Measurements from ENCODE around the gene NTPCR.
A peak's percentile ranks its signal among the peaks of the same experiment; 100 is the strongest.
"Not testable (repeated sequence)": the region's sequence is repeated elsewhere in the genome, so short reads cannot be mapped to it uniquely, and the experiment has no call there.

NTPCR gene, protein sequence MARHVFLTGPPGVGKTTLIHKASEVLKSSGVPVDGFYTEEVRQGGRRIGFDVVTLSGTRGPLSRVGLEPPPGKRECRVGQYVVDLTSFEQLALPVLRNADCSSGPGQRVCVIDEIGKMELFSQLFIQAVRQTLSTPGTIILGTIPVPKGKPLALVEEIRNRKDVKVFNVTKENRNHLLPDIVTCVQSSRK

DNA sequence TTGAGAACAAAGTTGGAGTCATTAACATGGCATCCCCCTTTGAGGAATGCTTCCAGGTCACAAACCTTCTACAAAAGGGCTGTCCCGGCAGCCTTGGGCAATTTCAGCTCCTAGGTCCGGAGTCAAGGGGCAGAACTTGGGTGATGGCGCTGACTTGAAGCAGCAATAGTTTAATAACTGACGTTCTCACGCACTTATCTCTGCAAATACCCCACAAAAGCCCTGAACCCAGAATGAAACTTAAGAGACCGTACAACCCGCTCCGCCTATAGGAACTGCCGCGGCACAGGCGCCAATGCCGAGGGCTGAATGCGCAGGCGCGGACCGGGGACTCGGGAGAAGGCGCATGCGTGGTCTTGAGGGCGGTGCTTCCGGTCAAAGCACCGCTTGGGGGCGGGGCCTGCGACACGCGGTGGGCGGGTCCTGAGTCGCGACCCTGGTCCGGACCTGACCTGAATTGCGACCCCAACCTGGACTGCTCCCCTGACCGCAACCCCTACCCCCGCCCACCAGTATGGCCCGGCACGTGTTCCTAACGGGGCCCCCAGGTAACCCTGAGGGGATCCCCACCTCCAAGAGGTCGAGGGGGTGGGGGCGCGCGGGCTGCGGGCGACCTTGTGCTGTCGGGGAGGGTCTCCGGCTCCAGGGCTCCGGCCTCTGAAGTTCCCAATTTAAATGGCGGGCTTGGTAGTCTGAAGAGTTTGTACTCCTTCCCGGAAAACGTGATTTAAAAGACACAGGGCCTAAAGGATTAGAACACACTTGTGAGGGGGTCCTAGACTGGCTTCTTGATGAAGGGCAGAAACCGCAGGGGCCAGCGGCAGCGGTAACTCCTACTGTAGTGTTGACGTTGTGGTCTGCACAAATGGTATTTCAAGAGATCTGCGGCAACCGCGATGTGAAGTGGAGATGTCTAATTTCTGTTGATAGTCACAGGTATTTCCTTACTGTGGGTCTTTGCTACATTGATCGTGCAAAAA is at the start of gene NTPCR:
NTPCR (plus strand) TSS at position 415 of the 980 bp plus-strand sequence; CDS start at position 515, 100 bp downstream.
- DNase-seq (ENCODE audit: low read depth in 2 of 2, low spot score in 1 of 2) = peak; percentile 87 to 96

DNA sequence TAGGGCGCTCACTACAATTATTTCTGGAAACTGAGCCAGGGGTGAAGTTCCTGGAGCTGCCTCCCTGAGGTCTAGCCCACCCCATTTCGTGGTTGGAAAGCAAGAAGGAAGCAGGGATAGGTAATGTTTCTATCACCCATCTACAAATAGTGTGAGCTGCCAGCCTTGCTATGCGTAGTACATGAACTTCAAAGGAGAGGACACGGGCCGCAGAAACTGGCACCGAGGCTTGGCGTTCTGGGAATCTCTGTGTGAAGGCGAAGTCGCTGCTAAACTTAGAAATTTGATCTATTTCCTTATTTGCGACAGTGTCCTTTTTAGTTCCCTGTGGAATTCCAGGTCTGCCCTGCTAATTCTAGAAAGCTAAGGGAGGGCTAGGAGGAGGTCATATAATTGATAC is 49.6 kb upstream of the NTPCR start:
- no peak for DNase-seq (ENCODE audit: low read depth in 2 of 2, low spot score in 1 of 2)

DNA sequence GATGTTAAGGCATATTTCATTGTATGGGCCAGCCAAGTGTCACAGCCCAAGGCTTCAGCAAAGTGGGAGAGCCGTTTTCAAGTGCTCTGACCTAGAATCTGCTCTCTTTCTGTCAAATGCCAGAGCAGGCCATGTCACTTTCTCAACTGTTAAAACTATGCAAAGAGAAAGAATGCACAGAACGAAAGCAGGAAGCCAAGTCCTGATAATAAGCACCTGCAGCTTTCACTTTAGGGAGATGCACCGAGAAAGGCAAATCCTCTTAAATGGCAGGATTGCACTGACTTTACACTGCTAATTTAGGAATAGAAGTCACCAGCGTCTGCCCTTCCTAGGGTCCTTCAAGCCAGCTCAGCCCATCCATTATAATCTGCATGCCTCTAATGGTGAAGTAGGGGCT is 49.2 kb upstream of the NTPCR start:
- DNase-seq (ENCODE audit: low read depth in 2 of 2, low spot score in 1 of 2) = no peak

DNA sequence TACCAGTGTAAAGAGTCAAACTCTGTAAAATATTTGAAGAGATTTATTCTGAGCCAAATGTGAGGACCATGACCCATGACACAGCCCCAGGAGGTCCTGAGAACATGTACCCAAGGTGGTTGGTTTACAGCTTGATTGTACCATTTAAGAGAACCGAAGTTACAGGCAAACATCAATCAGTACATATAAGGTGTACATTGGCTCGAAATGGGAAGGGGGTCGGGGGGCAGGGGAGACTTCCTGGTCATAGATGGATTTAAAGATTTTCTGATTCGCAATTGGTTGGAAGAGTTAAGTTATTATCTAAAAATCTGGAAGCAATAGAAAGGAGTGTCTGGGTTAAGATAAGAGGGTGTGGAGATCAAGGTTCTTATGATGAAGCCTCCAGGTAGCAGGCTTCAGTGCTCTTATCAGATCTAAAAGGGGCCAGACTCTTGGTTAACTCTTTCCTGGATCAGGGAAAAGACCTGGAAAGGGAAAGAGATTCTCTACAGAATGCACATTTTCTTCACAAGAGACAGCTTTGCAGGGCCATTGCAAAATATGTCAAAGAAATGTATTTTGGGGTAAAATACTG is 47.5 kb upstream of the NTPCR start:
- DNase-seq (ENCODE audit: low read depth in 2 of 2, low spot score in 1 of 2) = no peak

DNA sequence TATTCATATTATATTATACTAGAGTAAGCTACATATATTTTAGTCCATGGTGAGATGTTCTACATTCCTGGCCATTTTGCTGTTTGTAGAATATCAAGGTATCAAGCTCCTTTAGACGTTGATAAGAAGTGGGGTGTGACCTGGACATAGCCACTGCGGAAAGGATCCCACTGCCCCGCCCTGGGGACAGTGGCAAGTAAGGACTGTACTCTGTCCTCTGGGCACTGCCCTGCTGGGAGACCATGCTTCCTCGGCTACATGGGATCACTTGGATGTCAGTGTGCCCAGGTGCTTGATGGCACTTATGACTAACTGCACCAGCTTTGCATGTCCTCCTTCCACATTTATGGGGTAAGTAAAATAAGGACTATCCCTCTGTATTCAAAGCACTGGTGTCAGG is 46.3 kb upstream of the NTPCR start:
- no peak for DNase-seq (ENCODE audit: low read depth in 2 of 2, low spot score in 1 of 2)

DNA sequence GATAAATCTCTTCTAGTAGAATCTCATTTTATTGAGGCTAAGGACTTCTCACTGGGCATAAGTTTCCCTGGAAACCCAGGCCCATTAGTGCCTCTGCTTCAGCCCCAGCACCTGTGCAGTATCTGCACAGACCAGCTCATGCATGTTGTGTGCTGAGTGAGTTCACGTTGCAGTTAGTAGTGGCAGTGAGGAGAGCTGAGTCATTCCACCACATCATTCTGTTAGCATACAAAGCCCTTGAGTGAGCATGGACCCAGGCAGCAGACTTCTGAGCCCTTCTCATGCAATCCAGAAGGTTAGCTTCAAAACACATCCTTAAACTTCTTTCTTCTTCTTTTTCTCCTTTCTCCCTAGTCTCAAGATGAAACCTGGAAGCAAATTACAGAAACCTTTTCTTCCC is 45.8 kb upstream of the NTPCR start:
- DNase-seq (ENCODE audit: low read depth in 2 of 2, low spot score in 1 of 2) = no peak

DNA sequence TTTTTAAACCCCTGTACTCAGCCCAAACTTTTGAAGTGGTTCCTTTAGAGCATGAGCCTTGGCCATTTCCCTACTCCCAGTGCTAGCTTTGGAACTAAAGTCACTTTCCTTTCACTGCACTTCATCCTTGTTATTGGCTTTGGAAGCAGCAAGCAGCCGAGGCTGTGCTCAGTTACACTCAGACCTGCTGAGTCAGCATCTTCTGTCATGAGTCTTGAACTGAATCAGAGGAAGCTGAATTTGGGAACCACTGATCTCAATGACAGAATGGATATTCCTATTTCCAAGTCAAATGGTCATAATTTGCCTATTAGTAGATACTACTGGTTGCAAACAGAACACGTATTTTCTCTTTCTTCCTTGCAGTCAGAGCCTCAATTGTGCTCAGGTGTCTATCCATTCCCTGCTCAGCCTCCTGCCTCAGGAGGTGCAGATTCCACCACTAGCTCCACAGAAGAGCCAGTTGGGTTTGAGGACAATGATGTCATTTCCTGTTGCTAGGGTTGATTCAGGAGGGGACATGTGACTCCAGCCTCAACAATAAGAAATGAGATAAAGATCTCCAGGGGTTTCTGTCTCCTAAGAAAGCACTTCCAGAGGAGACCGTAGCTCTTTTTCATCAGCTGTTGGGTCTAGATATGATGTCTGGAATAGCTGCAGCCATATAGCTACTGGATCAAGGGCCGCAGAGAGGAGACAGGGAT is 44.9 kb upstream of the NTPCR start:
- DNase-seq (ENCODE audit: low read depth in 2 of 2, low spot score in 1 of 2) = no peak

DNA sequence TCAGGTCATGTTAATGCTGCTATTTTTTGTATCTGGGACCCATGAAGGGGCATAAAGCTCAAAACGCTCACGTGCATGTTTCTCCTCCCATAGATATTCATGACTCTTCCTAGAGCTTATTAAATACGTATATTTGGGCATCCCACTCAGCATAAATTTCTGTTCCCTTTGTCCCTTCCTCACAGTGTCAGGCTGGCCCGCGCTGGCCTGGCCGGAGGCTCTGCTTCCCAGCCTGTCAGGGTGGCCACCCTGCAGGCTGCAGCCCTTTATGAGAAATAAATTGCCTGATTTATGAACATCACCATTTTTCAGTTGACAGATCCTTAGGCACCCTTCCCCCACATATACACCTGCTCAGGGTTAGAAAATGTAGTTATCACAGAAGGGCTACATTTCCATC is 44.0 kb upstream of the NTPCR start:
- no peak for DNase-seq (ENCODE audit: low read depth in 2 of 2, low spot score in 1 of 2)

DNA sequence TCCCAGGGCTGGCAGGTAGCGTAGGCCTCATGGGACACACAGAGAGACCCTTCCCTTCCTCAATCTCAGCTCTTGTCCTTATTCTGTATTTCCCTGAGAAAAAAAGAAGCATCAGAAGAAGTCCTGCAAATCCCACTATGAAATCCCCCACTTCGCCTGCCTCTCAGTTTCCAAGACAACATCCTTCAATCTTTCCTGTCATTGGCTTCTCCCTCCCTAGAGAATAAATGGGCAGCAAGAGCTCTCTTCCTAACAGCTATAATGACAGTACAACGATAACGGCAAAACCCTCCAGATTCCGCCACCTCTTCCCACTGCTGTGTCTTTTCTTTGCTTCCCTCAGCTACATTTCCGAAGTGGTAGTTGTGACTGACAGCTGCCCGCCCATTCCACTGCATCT is 41.6 kb upstream of the NTPCR start:
- DNase-seq (ENCODE audit: low read depth in 2 of 2, low spot score in 1 of 2) = no peak

DNA sequence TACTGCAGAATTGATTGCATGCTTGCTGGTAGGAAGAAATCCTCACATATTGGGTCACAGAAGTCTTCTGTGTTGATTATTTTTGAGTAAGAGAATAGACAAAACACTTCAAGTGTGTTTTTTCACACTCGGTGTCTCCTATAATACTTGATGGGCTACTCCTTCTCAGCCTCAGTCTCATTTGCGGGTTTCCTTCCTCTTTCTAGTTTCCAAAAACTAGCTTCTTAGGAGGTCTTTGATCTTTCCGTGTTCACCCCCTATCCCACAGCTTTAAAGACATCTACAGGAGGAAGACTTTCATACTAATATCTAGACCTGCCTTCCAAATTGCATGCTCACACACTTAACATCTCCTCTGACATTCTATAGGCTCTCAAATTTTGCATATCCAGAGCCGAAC is 40.7 kb upstream of the NTPCR start:
- no peak for DNase-seq (ENCODE audit: low read depth in 2 of 2, low spot score in 1 of 2)

DNA sequence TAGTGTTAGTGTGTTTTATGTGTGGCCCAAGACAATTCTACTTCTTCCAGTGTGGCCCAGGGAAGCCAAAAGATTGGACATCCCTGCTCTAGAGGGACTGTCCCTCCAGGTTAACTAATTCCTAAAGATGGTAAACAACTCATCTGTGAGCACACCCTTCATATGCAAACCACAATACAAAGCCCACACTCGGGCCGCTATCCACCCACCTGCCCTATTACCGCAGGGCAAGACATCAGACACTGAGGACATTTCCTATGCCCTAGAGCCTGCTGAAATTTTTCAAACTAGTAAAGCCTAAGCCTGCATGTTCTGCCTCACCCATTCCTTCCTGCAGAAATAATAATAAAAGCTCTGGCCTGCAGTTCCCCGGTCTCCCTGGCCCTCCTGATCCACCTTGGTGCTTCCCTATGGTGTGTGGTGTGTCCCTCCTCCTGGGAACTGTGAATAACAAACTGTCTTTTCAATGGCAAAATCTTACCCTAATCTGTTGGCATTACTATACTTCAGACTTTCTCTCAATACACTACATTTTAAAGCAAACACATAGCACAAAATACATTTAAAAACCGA is 39.3 kb upstream of the NTPCR start:
- no peak for DNase-seq (ENCODE audit: low read depth in 2 of 2, low spot score in 1 of 2)

DNA sequence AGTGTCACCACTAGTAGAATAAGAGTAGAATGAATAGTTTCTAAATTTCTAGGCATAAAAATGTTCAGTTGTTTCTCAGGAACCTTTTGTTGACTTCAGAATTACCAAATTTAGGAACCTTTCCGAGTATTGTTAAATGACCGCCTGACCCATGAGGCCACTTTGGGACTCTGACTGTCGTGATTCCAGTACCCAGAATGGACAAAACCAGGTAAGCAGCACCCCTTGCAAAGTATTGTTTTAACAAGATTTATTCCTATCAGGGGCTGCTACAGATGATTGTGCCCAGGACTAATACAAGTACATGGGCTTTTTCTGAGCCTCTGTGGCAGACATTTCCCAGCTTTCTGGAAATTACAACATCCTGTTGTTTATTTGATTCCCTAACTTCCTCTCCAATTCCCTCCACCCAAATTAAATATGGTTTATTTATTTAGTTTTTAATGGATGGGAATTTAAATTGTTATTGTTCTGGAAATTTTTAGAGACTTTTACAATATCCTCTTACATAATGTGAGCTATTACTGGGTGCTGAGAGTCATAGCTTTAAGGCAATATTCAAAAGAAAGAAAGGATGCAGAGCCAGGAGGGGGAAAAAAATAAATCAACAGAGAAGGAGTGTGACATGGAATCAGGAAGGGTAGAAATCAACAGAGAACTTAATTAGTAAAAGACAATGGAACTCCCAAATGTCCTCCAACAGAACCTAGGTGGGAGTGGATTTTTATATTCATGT is 37.4 kb upstream of the NTPCR start:
- no peak for DNase-seq (ENCODE audit: low read depth in 2 of 2, low spot score in 1 of 2)

DNA sequence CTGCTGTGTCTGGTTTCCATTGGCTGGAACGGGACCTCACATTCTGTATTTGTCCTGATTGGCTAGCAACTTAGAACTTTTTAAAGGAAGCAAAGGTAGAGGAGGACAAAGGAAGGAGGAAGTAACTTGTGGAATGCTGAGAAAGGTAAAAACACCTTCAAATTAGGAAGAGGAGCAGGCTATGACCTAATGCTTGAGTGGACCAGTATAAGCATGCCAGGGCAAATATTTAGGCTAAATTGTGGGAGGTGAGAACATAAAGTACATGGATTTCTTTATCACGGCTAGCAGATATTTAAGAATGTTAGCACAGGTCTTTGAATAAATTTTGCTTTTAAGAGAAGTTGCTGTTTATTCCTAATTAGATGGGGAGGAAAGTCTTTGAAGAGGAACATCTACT is 36.1 kb upstream of the NTPCR start:
- not testable (repeated sequence) for DNase-seq (ENCODE audit: low read depth in 2 of 2, low spot score in 1 of 2)

DNA sequence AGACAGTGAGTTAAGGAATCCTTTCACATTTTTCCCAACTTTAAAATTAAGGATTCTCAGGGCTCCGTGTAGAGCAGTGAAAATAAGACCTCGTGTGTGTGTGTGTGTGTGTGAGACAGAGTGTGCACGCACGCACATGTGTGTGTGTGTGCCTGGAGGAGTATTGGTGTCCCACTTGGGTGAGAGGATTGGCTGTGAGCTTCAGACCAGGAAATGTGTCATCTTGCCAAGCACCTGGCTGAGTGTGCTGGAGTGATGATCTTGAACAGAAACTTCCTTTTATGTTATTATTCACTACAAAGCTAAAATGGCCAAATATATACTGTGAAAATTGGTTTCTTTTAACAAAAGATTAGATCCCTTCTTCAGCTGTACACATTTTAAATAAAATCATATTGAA is 35.2 kb upstream of the NTPCR start:
- no peak for DNase-seq (ENCODE audit: low read depth in 2 of 2, low spot score in 1 of 2)

DNA sequence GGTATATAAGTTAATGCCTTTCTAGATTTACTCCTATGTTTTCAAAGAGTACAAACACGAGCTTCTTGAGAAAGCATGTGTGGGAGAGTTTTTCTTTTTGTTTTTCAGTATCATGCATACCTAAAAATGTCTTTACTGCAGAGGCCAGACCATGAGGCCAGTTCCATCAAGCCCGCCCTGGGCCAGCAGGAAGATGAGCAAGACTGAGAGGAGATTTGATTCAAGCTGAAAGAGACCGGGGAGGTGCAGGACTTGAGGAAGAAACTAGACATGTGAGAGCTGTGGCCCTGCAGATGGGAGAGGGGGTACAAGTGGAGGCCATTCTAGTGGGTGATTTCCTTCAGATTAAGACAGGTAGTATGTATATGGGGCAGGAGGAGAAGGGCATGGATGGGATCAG is 33.4 kb upstream of the NTPCR start:
- no peak for DNase-seq (ENCODE audit: low read depth in 2 of 2, low spot score in 1 of 2)

DNA sequence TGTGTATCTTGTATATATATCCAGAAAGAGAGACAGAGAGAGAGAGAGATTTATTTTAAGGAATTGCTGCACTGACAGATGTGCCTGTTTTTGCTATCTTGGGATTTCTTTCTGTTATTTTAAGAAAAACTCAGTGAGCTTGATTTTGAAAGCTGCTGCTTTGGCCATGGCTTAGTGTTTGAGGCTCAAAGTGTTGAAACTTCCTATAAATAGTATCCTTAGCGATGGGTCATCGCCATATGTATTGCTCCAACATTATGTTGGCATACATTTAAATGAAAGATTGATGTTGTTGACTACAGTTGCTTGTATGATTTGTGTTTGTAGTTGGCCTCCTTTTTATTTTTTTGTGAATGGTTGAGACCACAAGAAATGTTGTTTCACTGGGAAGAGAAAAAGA is 29.0 kb upstream of the NTPCR start:
- DNase-seq (ENCODE audit: low read depth in 2 of 2, low spot score in 1 of 2) = no peak

DNA sequence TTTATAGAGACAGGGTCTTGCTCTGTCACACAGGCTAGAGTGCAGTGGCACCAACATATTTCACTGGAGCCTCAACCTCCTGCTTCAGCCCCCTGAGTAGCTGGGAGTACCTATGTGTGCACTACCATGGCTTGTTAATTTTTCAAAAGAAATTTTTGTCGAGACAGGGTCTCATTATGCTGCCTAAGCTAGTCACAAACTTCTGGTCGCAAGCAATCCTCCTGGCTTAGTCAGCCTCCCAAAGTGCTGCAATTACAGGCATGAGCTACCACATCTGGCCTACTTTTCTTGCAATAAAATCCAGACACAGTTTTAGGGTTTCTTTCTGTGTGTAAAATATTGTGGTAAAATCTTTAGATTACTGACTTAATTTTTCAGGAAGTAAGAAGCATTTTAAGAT is 27.9 kb upstream of the NTPCR start:
- DNase-seq (ENCODE audit: low read depth in 2 of 2, low spot score in 1 of 2) = no peak

DNA sequence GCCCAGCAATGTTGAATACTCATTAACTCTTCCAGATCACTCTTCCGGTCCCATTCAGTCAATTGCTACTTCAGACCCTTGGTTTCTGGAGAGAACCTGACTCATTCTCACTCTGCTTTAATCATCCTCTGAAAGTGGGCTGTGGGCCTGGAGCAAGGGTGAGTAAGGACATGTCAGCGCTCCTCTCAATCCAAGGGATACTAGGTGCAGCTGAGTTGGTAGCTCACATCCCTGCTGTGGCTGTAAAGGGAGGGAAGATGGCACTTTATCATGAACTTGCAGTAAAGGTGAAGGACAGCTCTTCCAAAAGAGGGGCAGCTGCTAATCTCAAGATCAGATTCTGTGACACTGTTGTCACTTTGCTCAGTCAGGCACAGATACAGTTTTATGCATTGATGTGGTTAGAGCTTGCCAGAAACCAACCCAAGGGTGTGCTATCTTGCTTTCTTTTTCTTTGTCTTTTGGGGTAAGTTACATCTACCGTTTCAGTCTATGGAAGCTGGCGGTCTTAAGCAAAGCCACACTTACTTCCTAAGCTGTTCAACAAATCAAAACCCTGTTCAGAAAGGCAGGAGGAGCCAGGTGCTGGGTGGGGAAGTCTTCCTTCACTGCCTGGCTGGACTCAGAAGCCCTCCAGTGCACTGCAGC is 26.5 kb upstream of the NTPCR start:
- DNase-seq (ENCODE audit: low read depth in 2 of 2, low spot score in 1 of 2) = no peak

DNA sequence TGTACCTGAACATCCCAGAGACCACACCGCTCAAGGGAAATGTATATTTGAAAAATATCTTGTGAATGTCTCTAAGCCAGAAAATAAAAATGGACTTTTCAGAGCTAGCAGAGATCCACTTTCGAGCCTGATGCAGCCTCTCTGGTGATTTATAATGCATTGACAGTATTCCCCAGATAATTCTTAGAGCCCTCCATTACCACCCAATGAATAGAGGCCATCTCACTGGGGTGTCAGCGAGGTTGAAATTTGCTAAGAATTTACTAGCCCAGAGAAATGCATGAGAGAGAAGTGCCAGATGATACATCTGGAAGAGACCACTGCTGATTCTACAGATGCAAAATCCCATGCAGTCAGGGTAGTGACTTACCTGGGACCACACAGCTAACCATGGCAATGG is 25.5 kb upstream of the NTPCR start:
- no peak for DNase-seq (ENCODE audit: low read depth in 2 of 2, low spot score in 1 of 2)
